Measurements from ENCODE around the gene TPM3. TPM values are rescaled to one million over a fixed set of nuclear protein-coding genes. Genes with fewer than 3 reads are reported as not detected.
"Not testable (repeated sequence)": the region's sequence is repeated elsewhere in the genome, so short reads cannot be mapped to it uniquely, and the experiment has no call there.

TPM3 gene
- 319 TPM for polyA plus RNA-seq (ENCODE audit: insufficient read length)

GRCh38 chr1:154191990-154192461 lies at the start of gene TPM3:
Gene TPM3 (minus strand): TSS chr1:154192100. CDS start chr1:154192018, 82 bp downstream.
- DNase-seq: no peak

- no peak for DNase-seq
These were observed 48.5 kb upstream of the TPM3 start for GRCh38 chr1:154240294-154240833.

- no peak for DNase-seq
These were observed 47.6 kb upstream of the TPM3 start for GRCh38 chr1:154239491-154239890.

GRCh38 chr1:154237880-154238506 lies 46.1 kb upstream of the TPM3 start:
- no peak for DNase-seq

- DNase-seq: no peak
These were observed 45.5 kb upstream of the TPM3 start for GRCh38 chr1:154237435-154237834.

DNA sequence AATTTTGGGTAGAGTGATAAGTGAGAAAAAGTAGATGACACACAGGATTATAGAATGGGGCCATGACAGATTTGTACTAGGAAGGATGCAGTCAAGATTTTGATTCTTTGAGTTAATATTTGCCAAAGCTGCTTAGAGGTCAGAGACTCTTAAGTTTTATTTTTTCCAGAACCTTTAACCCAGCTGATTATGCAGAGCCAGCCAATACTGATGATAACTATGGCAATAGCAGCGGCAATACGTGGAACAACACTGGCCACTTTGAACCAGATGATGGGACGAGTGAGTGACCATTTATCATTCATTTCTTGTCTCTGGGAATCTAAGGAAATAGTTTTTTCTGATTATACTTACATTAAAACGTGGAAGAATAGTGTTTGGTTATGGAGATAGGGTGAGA lies 45.0 kb upstream of the TPM3 start:
- DNase-seq: no peak

DNA sequence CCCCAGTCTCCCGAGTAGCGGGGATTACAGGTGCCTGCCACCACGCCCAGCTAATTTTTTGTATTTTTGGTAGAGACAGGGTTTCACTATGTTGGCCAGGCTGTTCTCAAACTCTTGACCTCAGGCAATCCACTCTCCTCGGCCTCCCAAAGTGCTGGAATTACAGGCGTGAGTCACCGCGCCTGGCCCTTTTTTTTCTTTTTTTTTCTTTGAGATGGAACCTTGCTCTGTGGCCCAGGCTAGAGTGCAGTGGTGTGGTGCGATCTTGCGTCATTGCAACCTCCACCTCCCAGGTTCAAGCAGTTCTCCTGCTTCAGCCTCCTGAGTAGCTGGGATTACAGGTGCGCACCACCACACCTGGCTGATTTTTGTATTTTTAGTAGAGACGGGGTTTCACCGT lies 41.2 kb upstream of the TPM3 start:
- DNase-seq: not testable (repeated sequence)

GRCh38 chr1:154231112-154231511 lies 39.2 kb upstream of the TPM3 start:
- not testable (repeated sequence) for DNase-seq

- DNase-seq: no peak
These were observed 33.5 kb upstream of the TPM3 start for GRCh38 chr1:154225370-154225769.

GRCh38 chr1:154223621-154224020 lies 31.7 kb upstream of the TPM3 start:
- no peak for DNase-seq

DNA sequence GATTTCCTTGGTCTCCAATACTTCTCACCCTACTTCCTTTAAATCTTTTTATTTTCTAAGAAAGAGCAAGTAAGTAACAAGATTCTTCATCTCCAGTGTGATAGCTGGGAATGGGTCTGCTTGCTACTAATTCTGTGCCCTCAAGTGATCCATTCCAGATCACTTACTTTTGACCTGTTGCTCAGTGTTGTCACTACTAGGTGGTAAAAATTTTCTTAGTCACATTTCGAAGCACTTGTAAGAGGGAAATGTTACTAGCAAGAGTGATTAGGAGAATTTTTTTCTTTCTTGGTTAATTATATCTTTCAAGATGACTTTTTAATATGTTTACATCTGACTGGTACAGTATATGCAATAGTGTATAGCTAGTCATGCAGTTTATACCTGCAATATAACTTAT lies 31.0 kb upstream of the TPM3 start:
- no peak for DNase-seq

DNA sequence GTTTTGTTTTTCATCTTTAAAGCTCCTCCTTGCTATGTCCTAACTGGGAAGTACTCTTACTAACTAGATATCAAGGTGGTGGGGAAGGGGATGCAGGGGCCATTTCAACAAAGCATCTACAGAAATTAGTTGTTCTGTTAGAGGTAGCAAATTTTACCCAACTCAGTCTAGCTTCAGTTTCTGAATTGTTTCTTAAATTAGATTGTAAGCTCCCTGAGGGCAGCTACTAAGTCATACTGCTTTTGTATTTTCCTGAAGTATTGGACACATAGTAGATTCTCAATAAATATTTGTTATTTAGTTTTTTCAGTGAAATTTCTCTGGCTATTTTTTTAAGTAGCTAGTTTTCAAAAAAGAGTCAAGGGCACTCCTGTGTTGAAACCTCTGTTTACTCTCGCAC lies 30.6 kb upstream of the TPM3 start:
- no peak for DNase-seq

- peak; percentile 55 for DNase-seq
These were observed 29.5 kb upstream of the TPM3 start for GRCh38 chr1:154221278-154222001.

DNA sequence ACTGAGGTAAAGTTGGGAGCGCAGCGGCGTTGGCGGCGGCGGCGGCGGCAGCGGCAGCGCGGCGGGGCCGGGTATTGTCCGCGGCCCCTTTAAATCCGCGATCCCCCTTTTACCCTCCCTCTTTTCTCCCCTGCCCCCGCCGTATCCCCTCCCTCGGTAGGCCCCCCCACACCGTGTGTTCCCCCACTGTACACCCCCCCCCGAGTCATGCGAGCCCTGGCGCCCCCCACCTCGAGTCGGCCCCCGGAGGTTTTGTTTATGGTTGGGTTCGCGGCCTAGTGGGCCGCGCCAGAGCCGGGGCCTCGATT lies 29.0 kb upstream of the TPM3 start:
- DNase-seq: no peak

GRCh38 chr1:154220071-154220969 lies 28.4 kb upstream of the TPM3 start, which contains the start of gene UBAP2L:
Gene UBAP2L (plus strand): TSS chr1:154220955. CDS start chr1:154225124, 4,169 bp downstream.
- peak; percentile 100 for DNase-seq

DNA sequence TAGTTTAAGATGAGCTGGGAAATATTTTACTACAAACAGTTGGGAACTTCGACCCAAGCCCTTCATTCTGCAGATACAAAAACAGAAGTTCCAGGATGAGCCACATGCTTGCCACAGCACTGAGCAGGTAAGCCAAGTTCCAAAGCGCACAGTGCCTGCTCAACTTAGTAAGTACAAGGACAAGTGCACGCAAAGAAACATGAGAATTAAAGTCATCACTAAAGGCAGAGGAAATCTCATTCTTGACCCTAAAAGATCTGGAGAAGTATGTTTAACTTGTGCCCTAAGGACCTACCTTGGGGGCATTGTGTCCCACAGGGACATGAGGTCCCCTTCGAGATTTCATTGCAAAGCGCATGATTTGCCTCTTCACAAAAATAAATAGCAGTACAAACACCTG lies 27.6 kb upstream of the TPM3 start:
- DNase-seq: no peak

DNA sequence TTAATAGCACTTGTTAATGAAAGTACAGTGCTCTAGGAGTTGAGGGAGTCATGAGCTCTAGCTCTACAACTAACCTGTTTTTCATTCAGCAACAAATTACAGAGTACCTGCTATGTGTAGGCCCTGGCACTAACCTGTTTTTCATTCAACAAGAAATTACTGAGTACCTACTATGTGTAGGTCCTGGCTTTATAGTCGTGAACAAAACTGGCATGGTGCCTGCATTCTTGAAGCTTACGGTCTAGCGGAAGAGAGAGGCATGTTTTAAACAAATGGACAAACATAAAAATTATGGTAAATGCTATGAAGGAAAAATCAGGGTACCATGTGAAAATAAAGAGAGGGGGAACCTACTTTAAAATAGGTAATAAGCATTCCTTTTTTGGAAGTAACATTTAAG lies 26.6 kb upstream of the TPM3 start:
- no peak for DNase-seq

- DNase-seq: no peak
These were observed 21.4 kb upstream of the TPM3 start for GRCh38 chr1:154213274-154213673.

GRCh38 chr1:154212083-154212482 lies 20.2 kb upstream of the TPM3 start:
- DNase-seq: no peak

DNA sequence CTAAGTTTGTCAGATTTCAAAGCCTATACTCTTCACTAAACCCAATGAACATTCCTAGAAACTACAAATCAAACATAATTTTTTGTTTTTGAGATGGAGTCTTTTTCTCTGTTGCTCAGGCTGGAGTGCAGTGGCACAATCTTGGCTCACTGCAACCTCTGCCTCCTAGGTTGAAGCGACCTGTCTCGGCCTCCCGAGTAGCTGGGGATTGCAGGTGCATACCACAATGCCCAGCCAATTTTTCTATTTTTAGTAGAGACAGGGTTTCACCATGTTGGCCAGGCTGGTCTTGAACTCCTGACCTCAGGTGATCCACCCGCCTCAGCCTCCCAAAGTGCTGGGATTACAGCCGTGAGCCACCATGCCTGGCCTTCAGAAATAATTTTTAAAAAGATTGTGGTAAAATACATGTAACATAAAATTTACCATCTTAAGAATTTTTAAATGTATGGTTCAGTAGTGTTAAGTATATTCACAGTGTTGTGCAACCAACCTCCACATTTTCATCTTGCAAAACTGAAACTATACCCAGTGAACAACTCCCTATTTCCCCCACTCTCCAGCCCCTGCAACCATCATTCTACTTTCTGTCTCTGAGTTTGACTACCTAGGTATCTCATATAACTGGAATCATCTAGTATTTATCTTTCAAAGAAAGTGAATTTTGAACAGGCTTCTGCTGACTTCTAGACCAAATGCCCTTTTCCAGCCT lies 16.9 kb upstream of the TPM3 start:
- no peak for DNase-seq

DNA sequence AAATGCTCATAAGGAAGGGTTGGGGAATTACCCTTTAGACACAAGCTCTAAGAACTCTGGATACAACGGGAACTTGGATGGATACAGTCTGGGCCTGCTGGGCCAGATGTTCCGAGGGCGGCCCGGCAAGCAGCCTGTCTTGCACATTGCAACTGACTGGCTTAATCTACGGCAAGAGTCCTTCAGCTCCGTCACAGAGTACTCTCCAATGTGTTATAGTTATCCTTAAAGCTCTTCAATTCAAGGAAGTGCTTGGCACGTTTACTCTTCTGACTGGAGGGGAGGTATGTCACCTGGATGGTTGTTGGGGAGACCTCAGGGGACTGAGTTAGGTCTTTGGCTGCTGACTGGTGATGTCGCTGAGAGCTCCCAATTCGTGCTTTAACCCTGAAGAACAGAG lies 15.4 kb upstream of the TPM3 start:
- no peak for DNase-seq

DNA sequence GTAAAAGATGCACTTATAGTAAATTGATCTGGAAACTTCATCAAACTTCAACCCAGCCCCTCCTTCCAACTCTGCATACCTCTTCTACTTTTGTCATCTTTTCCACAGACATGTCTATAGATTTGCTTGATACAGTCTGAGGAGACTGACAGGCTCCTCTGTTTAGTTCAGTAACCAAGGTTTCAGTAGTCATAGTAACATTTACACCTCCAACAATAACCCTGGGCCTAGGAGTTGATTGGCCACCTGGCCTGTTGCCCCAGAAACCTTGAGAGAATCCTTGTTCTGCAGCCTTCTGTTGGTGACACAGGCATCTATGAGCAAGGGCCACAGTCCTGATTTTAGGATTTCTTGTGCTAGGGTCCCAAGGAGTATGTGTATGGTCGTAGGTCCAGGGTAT lies 14.3 kb upstream of the TPM3 start, which contains the start of gene CFAP141:
Gene CFAP141 (minus strand): TSS at position 138 of the 400 bp plus-strand sequence. CDS start 26 bp downstream, at position 112.
- no peak for DNase-seq
